ENCODE data around the gene THRA.

DNA sequence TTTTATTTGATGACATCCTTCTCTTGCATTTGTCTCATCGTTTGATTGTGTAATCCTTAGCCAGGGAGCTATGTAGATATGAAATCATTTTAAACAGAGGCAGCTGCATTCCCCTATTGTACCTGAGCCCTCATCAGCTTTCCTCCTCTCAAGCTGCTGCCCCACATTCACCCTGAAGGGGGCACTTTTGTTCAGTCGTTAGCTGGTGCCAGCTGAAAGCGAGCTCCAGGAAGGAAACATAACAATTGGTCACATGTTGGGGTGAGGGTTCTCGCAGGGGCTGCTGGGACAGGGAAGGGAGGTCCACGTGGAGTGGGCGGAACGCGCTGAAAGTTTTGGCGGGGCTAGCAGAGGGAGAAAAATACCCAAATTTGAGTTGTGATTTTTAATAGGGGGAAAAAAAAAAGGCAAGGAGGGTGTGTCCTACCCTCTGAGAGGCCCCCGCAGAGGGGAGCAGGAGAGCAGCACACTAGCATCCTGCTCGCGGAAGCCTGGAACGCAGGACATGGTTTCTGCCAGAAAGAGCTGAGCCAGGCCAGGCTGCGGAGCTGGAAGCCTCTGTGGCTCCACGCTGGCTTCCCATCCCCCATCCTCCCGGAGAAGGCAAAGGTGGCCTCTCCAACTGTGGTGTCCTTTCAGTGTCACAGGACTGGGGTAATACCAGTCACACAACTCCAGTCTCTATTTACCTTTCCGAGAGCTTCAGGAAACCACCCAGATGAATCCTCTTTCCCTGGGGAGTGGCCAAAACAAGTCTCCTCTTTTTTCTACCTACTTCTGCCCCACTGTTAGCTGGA is 50.5 kb downstream of the THRA start:
- TF ChIP-seq POLR2AphosphoS5 (IDR thresholded peaks at IDR 0.05; ENCODE audit: low read depth, low read length) (peak; percentile 85), TAF1 (IDR thresholded peaks at IDR 0.05; ENCODE audit: borderline replicate concordance, insufficient read depth, low read length) (peak; percentile 89; the same call in 1 of the 2 replicates), SIN3A (IDR thresholded peaks at IDR 0.05; ENCODE audit: borderline replicate concordance, insufficient read depth, low read length) (peak; percentile 97)
- TF ChIP-seq, protein P1, sequence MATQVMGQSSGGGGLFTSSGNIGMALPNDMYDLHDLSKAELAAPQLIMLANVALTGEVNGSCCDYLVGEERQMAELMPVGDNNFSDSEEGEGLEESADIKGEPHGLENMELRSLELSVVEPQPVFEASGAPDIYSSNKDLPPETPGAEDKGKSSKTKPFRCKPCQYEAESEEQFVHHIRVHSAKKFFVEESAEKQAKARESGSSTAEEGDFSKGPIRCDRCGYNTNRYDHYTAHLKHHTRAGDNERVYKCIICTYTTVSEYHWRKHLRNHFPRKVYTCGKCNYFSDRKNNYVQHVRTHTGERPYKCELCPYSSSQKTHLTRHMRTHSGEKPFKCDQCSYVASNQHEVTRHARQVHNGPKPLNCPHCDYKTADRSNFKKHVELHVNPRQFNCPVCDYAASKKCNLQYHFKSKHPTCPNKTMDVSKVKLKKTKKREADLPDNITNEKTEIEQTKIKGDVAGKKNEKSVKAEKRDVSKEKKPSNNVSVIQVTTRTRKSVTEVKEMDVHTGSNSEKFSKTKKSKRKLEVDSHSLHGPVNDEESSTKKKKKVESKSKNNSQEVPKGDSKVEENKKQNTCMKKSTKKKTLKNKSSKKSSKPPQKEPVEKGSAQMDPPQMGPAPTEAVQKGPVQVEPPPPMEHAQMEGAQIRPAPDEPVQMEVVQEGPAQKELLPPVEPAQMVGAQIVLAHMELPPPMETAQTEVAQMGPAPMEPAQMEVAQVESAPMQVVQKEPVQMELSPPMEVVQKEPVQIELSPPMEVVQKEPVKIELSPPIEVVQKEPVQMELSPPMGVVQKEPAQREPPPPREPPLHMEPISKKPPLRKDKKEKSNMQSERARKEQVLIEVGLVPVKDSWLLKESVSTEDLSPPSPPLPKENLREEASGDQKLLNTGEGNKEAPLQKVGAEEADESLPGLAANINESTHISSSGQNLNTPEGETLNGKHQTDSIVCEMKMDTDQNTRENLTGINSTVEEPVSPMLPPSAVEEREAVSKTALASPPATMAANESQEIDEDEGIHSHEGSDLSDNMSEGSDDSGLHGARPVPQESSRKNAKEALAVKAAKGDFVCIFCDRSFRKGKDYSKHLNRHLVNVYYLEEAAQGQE (IDR thresholded peaks at IDR 0.05; ENCODE audit: insufficient read depth in 1 of 2, low read depth in 2 of 2, low read length in 2 of 2), result peak in 1 of 2 experiments; percentile 43; a peak in 1 of 4 replicates
